GM21619 (cell line): ENCODE data around the gene MINK1.

ENCODE experiments used
- ATAC-seq: cut with Tn5 transposase; IDR thresholded peaks from one replicate; pipeline ENCODE4 v1.9.1; 2021; ENCODE audit not compliant: unreplicated experiment

The MINK1 gene

GRCh38 chr17:4810696-4811290 is 22.3 kb upstream of the MINK1 start:
- no peak for ATAC-seq

GRCh38 chr17:4811471-4811870 is 21.7 kb upstream of the MINK1 start:
- no peak for ATAC-seq

- ATAC-seq, result no peak
Observed at GRCh38 chr17:4812690-4813089, 20.4 kb upstream of the MINK1 start.

GRCh38 chr17:4815043-4815675 is 18.0 kb upstream of the MINK1 start:
- no peak for ATAC-seq

- no peak for ATAC-seq
Observed at GRCh38 chr17:4816826-4817225, 16.3 kb upstream of the MINK1 start.

- no peak for ATAC-seq
Observed at GRCh38 chr17:4818276-4818675, 14.9 kb upstream of the MINK1 start.

GRCh38 chr17:4822835-4823234 is 10.3 kb upstream of the MINK1 start:
- ATAC-seq, result no peak

- ATAC-seq, result no peak
Observed at GRCh38 chr17:4823373-4824089, 9.6 kb upstream of the MINK1 start.

GRCh38 chr17:4827399-4827798 is 5.7 kb upstream of the MINK1 start:
- no peak for ATAC-seq

- peak; percentile 17 for ATAC-seq
Observed at GRCh38 chr17:4832829-4833177, 337 bp upstream of the MINK1 start.

GRCh38 chr17:4833941-4834680 is 971 bp downstream of the MINK1 start:
- ATAC-seq, result no peak

GRCh38 chr17:4834681-4835020 is 1.5 kb downstream of the MINK1 start:
- no peak for ATAC-seq

GRCh38 chr17:4836221-4836620 is 3.1 kb downstream of the MINK1 start:
- no peak for ATAC-seq

GRCh38 chr17:4837471-4838308 is 4.5 kb downstream of the MINK1 start:
- no peak for ATAC-seq

GRCh38 chr17:4838309-4838785 is 5.2 kb downstream of the MINK1 start:
- no peak for ATAC-seq

GRCh38 chr17:4839221-4839620 is 6.1 kb downstream of the MINK1 start:
- no peak for ATAC-seq

GRCh38 chr17:4839965-4840892 is 7.1 kb downstream of the MINK1 start:
- no peak for ATAC-seq

- no peak for ATAC-seq
Observed at GRCh38 chr17:4840893-4841242, 7.7 kb downstream of the MINK1 start.

- no peak for ATAC-seq
Observed at GRCh38 chr17:4842376-4842775, 9.2 kb downstream of the MINK1 start.
